OCI-M2 (cell line): ENCODE measurements around the gene FUT1.
"Not testable (repeated sequence)": the region's sequence is repeated elsewhere in the genome, so short reads cannot be mapped to it uniquely, and the experiment has no call there.

ENCODE experiments used
- DNase-seq: peaks from one replicate; lab custom pipeline; 2025; ENCODE audit not compliant: unreplicated experiment; lab: John Stamatoyannopoulos, UW

The FUT1 gene

DNA sequence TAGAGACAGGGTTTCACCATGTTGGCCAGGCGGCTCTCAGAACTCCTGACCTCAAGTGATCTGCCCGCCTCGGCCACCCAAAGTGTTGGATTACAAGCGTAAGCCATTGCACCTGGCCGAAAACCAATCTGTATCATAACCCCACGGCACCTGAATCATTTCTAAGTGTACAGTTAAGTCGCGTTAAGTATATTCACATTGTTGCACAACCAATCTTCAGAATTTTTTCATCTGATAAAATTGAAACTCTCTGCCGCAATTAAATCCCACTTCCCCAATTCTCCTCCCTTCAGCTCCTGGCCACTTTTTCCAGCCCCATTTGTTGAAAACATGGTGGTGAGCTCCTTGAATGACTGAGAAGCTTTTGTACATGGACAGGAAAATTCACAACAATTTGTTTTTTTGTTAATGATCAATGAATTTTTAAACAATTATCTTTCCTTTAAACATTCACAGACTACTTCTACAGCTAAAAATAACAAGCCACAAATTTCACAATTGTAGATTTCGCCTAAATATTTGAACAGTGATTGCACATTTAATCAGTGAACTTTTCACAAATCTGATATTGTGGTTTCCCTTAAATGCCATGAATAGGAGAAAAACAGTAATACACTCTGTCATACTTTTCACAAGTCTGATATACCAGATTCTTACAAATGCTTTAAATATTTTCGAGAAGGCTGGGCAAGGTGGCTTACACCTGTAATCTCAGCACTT, 16.7 kb upstream of the FUT1 start:
- DNase-seq = no peak

- DNase-seq = not testable (repeated sequence)
Measured at GRCh38 chr19:48768171-48768753, 15.8 kb upstream of the FUT1 start.

DNA sequence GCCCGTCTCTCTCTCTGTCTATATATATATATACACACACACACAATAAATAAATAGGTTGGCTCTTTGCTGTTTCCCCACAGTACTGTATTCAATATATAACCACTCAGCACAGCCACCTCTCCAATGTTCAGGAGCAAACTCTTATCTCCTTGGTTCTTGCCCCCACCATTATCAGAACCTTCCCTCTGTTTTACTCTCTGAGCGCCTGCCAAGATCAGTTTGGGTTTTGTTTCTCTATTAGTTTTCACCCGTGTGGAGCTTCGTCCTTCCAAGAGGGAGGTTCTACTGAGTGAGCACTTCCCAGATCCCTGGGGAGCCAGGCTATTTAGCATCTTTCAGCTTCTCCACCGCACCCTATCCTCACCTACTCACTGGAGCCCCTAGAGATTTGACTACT, 13.4 kb upstream of the FUT1 start:
- DNase-seq = not testable (repeated sequence)

DNA sequence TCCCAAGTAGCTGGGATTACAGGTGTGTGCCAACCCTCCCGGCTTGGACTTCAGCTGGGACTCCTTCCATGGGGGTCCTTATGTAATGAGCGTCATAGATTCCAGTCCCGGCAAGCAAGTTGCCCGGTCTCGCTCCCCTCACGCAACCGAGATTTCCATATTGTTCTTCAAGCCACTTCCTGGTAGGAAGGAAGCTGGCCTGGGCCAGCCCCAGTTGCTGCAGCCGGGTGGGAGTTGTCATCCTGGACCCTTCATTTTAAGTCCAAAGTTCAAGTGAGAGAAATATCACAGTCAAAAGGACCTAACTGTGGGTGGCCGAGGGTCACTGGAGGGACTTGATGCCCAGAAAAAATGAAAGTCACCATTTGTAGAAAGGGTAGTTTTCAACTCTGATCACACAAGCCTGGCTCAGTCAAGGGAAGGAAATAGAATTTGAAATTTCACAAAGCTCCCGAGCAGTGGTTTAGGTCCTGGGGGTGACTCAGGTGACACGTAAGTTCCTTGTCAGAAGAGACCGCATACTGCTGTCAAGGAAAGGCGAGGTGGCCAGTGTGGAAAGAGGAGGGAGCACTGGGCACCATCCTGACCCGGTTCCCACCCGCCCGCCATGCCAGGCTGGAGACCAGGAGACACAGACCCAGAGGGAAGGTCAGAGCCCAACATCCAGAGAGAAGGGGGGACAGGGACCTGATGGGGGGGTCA, 8.2 kb upstream of the FUT1 start:
- no peak for DNase-seq

DNA sequence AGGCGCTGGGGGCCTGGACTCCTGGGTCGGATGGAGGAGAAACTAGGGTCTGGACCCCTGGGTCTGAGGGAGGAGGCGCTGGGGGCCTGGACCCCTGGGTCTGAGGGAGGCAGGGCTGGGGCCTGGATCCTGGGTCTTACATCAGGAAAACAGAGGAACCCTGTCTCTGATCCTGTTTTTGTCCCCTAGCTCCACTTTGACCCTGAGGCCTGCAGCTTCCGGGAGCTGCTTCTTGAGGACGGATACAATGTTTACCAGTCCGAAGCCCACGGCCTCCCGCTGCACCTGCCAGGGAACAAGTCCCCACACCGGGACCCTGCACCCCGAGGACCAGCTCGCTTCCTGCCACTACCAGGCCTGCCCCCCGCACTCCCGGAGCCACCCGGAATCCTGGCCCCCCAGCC, 5.3 kb upstream of the FUT1 start:
- DNase-seq = no peak

DNA sequence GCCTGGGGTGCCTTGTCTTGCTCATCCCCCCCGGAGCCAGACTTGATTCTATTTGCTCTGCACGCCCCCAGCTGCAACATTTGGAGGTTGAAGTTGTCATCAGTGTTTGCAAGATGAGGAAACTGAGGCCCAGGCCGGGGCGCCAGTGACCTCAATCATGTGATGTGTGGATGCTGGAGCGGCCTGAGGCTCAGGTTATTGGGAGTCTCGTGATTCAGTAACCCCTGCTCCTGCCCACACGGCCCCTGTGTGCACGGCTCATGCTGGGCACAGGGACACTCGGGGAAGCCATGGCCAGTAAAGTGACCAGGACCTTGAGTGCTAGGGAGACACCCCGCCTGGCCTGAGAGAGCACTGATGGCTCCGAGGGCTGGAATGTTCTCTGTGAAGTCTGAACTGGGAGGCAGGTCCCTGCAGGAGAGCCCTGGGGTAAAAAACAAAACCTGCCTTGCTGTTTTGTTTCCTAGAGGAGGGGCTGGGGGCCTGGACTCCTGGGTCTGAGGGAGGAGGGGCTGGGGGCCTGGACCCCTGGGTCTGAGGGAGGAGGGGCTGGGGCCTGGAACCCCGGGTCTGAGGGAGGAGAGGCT, 4.7 kb upstream of the FUT1 start:
- no peak for DNase-seq

DNA sequence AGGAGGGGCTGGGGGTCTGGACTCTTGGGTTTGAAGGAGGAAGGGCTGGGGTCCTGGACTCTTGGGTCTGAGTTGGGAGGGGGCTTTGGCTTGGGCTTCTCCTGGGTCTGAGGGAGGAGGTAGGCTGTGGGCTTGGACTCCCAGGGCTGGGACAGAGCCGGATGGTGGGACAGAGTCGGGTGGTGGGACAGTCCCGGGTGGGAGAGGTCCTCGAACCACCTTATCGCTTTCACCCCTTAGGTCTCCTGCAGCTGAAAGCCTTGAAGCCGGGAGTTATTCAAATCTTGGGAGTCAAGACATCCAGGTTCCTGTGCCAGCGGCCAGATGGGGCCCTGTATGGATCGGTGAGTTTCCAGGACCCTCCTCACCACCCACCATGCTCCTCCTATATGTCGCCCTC, 4.2 kb upstream of the FUT1 start:
- DNase-seq = no peak

DNA sequence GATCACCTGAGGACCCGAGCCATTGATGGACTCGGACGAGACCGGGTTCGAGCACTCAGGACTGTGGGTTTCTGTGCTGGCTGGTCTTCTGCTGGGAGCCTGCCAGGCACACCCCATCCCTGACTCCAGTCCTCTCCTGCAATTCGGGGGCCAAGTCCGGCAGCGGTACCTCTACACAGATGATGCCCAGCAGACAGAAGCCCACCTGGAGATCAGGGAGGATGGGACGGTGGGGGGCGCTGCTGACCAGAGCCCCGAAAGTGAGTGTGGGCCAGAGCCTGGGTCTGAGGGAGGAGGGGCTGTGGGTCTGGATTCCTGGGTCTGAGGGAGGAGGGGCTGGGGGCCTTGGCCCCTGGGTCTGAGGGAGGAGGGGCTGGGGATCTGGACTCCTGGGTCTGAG, 3.8 kb upstream of the FUT1 start:
- no peak for DNase-seq

DNA sequence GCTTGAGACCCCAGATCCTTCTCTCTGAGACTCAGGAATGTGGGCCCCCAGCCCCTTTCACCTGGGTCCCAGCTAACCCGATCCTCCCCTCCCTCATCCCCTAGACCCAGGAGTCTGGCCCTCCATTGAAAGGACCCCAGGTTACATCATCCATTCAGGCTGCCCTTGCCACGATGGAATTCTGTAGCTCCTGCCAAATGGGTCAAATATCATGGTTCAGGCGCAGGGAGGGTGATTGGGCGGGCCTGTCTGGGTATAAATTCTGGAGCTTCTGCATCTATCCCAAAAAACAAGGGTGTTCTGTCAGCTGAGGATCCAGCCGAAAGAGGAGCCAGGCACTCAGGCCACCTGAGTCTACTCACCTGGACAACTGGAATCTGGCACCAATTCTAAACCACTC, 3.3 kb upstream of the FUT1 start:
- no peak for DNase-seq

- no peak for DNase-seq
Measured at GRCh38 chr19:48755084-48755641, 2.7 kb upstream of the FUT1 start, which contains the start of gene FGF21. TSS of gene FGF21 (plus strand) at chr19:48755524. CDS start at chr19:48756237, 713 bp downstream.

- DNase-seq = no peak
Measured at GRCh38 chr19:48751845-48752495, 471 bp downstream of the FUT1 start.

DNA sequence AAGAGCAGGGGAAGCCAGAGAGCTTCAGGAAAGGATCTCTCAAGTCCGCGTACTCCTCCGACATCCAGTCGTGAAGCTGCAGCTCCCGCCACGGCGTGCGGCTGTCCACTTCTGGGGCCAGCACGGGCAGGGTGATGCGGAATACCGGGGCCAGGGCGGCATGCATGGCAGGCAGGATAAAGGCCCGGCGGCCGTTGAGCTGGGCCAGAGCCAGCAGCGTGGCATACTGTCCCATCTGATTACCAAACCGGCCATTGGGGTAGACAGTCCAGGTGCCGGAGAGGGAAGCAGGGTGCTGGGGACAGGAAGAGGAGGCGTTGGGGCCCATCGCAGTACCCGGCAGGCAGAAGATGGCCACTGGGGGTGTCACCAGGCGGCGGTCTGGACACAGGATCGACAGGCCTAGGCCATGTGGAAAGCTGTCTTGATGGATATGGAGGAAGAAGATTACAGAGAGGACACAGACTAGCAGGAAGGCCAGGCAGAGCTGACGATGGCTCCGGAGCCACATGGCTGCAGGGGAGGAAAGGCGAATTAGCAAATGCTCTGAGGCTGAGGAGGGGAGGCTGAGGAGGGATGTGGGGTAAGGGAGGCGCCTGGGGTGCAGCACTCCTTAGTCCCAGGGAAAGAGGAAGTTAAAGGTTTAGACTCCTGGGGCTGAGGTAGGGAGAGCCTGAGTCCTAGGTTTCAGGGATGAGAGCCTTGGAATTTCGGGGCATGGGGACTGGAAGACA, 1.5 kb downstream of the FUT1 start:
- DNase-seq = no peak

GRCh38 chr19:48750351-48750750, 2.1 kb downstream of the FUT1 start:
- no peak for DNase-seq

DNA sequence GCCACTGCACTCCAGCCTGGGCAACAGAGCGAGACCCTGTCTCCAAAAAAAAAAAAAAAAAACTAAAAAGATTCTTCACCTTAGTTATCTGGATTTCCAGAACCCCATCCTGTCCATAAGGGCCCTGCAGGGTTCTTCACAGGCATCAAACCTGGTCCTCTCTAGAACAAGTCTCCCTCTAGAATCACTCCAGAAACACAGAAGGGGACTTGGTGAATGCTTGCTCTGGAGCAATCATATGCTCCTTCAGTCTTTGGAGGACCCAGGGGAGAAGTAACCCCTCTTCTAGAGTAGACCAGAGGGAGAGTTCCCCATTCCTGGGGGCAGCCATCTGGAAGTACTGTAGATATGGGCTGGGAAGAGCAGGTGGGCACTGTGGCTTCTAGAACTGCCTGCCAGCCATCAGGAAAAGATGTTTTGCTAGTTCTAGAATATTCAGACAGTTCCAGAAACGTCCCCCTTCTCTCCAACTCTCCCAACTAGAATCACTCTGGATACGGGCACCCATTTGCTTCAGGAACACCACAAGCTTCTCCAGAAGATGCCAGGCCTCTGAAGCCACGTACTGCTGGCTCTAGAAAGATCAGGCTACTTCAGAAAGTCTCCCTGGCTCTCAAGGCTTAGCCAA, 2.8 kb downstream of the FUT1 start:
- no peak for DNase-seq

DNA sequence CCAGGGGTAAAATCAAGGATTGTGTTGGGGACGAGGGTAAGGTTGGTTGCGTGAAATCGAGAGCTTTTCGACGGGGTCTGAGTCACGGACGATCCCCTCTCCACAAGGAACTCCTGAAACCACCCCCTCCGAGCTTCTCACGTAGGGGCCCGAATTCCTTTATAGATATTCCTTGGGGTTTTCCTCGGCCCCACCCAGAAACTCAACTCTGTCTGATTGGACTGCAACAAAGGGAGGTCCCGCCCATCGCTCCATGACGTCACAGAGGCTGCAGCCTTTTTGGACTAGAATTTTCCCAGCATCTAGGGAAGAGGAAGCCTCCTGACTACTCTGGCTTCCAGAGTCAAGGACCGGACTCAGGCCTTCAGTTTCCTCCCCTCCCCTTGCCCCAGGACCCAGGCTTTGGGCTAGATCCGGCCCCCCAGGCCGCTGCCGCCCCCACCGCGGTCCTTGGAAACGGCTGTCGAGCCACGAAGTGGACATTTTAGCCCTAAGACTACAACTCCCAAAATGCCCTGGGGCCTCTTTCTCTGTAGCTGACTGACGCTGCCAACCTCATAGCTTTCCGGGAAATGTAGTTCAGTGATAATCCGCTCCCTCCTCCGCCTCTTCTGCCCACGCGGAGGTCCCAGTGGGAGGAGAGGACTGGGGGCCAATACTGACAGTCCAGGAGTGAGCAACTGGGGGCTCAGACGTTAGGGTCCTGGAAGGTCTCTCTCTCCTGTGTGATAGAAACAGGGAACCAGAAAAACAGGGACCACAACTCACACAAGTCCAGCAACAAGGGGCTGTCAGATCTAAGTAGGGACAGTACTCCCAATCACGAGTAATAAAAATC, 5.5 kb downstream of the FUT1 start, which contains the start of gene IZUMO1:
Gene IZUMO1, minus strand, starts transcription at position 172 of the 838 bp plus-strand sequence. CDS start 1,050 bp downstream, outside the sequence.
- peak; percentile 74 for DNase-seq

DNA sequence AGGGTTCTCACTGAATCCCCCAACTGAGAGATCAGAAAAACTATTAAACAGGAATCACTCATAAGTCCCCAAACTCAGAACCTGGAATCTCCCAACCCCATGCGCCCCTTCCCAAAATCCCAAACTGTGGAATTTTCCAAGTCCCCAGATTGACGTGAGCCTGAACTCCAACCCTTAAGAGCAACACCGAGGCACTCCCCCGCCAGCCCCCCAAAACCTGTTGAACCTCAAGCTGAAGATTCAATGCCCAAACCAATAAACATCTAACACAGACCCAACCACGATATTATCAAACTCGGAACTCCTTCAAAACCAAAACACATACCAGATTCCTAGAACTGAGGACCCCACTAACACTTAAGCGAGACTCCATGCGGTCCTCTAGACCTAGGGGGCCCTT, 6.3 kb downstream of the FUT1 start:
- DNase-seq = no peak

GRCh38 chr19:48745208-48745995, 7.0 kb downstream of the FUT1 start:
- peak; percentile 27 for DNase-seq

DNA sequence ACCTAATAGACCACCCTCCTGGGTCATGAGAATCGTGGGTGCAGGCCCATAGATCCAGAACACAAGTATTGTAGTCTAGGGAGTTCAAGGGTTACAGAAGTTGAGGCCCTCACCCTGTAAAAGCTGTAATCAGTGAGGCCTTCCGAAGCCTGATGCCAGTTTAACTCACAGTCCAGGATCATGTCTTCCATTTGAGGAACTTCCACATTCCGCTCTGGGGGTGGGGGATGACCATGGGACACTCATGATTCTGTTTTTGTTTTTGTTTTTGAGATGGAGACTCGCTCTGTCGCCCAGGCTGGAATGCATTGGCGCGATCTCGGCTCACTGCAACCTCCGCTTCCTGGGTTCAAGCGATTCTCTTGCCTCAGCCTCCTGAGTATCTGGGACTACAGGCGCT, 10.3 kb downstream of the FUT1 start:
- no peak for DNase-seq
